ENCODE data around the gene MAN2A1.

DNA sequence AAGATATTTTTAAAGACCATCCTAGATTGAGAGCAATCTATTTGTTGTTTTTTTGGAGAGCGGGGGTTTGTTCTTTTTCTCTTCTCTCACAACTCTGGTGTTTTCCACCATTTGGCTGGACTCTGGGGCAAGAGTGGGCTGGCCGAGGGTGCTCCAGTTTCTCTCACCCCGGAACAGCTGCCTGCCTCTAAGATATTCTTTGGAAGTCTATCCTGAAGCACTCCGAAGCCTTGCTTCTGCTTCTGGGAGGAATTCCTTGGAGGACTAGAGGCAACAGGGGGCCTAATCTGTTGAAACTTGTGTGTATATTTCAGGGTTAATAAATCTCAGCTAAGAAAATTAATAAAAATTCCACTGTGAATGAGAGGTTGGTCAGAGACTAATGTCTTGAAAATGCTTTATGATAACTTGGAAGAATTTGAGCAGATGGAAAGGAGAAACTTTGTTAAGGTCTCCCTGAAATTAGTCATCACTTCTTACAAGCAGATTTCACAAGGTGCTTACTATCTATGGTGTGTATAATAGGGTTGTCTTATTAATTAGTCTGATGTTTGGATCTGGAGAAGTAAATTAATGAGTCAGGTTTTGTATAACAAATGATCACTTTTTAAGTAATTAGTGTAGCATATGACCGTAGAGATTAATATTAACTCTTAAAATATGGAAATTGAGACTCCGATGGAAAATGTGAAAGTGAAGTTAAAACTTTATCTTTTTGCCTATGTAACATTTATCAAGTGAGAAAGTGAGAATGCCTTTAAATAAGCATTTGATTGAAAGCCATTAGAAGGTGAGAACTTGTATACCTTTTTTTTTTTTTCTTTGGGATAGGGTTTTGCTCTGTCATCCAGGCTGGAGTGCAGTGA is 4.0 kb downstream of the MAN2A1 start:
- TF ChIP-seq POLR2A (IDR thresholded peaks at IDR 0.05): no peak
- TF ChIP-seq, protein P1, sequence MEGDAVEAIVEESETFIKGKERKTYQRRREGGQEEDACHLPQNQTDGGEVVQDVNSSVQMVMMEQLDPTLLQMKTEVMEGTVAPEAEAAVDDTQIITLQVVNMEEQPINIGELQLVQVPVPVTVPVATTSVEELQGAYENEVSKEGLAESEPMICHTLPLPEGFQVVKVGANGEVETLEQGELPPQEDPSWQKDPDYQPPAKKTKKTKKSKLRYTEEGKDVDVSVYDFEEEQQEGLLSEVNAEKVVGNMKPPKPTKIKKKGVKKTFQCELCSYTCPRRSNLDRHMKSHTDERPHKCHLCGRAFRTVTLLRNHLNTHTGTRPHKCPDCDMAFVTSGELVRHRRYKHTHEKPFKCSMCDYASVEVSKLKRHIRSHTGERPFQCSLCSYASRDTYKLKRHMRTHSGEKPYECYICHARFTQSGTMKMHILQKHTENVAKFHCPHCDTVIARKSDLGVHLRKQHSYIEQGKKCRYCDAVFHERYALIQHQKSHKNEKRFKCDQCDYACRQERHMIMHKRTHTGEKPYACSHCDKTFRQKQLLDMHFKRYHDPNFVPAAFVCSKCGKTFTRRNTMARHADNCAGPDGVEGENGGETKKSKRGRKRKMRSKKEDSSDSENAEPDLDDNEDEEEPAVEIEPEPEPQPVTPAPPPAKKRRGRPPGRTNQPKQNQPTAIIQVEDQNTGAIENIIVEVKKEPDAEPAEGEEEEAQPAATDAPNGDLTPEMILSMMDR (IDR thresholded peaks at IDR 0.05): no peak

All from adrenal gland (tissue), 5 donors.